Subcutaneous adipose tissue (tissue), 4 donors: Measurements from ENCODE around the gene CRLF3. TPM values are rescaled to one million over a fixed set of nuclear protein-coding genes. Genes with fewer than 3 reads are reported as not detected.

Source experiments
- total RNA-seq, 4 donors: library from RNA; depleted of rRNA; stranded (reverse); fragments of >200 nt; gene quantifications; one replicate each; pipeline ENCODE4 v1.1.0, GENCODE V29; 2016
- TF ChIP-seq, protein P1 (sequence below): fragments of 450-650 bp; IDR thresholded peaks from one replicate; pipeline ENCODE4 v1.5.1; 2016; ENCODE audit warnings: low read depth, mild to moderate bottlenecking, control low read depth, antibody characterized with exemption, moderate library complexity

Gene CRLF3
- total RNA-seq, 4 donors from 2014 or later, result 13.7 to 23.3 (median 15.1) TPM

DNA sequence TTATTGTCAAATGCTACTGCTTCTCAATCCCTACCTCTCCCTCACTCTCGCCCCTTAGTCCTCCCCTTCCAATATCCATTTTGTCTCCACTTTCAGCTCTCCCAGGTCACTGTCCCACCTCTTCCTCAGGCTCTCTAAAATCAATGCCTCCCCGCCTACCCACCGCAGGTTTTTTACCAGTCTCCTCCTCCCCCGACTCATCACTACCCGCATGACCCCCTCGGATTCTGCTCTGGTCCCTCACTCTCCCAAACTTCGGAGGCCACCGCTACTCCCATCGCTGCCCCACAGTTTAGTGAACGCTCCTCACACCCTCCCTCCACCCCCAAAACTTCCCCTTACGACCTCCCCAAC is 513 bp downstream of the CRLF3 start:
- TF ChIP-seq, protein P1, sequence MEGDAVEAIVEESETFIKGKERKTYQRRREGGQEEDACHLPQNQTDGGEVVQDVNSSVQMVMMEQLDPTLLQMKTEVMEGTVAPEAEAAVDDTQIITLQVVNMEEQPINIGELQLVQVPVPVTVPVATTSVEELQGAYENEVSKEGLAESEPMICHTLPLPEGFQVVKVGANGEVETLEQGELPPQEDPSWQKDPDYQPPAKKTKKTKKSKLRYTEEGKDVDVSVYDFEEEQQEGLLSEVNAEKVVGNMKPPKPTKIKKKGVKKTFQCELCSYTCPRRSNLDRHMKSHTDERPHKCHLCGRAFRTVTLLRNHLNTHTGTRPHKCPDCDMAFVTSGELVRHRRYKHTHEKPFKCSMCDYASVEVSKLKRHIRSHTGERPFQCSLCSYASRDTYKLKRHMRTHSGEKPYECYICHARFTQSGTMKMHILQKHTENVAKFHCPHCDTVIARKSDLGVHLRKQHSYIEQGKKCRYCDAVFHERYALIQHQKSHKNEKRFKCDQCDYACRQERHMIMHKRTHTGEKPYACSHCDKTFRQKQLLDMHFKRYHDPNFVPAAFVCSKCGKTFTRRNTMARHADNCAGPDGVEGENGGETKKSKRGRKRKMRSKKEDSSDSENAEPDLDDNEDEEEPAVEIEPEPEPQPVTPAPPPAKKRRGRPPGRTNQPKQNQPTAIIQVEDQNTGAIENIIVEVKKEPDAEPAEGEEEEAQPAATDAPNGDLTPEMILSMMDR, result no peak

DNA sequence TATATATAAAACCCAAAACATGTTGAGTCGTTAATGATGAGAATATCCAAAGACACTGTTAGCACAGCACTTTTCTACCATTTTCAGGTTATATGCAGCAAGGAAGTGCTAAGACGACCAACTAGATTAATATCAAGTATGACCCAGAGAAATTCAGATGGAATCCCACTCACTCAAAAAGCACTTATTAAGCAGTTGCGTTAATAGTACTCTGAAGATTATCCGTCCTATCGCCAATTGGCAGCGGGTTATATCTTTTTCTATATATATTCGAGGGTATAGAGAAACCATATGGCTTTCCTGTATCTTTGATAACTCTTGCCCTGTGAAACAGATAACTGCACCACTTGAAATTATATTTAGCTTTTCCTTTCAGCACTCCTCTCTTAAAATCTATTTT is 1.1 kb downstream of the CRLF3 start:
- TF ChIP-seq, protein P1, result no peak

DNA sequence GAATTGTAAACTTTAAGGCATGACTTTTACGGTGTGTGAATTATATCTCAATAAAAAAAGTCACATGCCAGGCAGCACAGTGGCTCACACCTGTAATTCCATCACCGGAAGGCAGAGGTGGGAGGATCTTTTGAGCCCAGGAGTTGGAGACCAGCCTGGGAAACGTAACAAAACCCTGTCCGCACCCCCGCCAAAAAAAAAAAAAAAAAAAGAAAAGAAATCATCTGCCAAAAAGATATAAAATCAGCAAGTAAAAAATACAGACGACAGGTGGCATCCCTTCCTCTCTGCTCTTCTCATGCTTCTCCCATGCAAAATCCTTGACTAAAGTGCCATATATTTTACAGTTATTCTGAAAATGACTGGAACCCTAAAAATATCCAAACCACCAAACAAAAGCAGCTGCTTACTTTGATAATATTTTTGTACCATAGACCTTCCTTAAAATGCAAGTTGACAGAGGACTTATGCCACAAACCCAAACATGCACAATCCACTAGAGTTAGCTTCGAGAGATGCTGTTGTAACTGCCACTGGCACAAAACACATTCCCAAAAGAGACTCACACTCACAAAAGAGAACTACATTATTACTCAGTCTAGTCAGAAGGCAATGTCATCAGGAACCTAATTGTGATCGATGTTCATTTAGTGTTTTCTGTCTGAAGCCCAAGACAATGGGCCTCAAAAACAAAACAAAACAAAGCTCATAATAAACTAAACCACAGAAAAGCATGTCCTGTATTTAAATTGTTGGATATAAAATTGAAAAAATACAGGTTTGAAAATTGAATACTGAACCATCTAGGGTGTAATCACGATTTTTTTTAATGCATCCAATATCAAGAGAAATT is 2.4 kb downstream of the CRLF3 start:
- TF ChIP-seq, protein P1, result no peak

DNA sequence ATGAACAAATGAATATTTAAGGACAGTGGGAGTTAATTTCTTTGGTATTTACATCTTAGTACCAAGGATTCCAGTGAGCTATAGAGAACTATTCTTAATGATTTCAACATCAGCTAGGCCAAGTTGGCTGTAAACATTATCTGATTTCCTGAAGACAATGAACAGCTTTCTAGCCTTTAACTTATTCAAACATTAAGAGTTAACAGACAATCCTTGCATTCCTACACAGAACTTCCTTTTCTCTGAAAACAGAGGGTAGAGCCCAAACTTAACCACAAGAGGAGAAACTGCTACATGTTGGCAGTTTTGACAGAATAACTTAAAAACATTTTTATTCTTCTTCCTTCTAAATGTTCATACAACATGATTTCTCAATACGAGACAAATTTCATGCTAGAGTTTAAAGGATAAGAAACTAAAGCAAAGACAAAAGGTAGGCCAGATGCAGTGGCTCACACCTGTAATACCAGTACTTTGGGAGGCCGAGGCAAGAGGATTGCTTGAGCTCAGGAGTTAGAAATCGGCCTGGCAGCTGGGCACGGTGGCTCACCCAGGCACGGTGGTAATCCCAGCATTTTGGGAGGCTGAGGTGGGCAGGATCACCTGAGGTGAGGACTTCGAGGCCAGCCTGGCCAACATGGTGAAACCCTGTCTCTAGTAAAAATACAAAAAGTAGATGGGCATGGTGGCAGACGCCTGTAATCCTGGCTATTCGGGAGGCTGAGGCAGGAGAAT is 4.4 kb downstream of the CRLF3 start:
- TF ChIP-seq, protein P1, result no peak

DNA sequence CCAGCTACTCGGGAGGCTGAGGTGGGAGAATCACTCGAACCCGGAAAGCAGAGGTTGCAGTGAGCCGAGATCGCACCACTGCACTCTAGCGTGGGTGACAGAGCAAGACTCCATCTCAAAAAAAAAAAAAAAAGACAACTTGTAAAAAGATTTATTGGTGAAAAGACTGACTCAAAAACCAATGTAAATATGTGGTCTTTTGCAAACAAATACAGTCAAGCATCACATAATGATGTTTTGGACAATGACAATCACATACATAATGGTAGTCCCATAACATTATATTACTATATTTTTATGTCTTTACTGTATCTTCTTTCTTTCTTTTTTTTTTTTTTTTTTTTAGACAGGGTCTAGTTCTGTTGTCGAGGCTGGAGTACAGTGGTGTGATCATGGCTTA is 8.3 kb downstream of the CRLF3 start:
- TF ChIP-seq, protein P1, result no peak

DNA sequence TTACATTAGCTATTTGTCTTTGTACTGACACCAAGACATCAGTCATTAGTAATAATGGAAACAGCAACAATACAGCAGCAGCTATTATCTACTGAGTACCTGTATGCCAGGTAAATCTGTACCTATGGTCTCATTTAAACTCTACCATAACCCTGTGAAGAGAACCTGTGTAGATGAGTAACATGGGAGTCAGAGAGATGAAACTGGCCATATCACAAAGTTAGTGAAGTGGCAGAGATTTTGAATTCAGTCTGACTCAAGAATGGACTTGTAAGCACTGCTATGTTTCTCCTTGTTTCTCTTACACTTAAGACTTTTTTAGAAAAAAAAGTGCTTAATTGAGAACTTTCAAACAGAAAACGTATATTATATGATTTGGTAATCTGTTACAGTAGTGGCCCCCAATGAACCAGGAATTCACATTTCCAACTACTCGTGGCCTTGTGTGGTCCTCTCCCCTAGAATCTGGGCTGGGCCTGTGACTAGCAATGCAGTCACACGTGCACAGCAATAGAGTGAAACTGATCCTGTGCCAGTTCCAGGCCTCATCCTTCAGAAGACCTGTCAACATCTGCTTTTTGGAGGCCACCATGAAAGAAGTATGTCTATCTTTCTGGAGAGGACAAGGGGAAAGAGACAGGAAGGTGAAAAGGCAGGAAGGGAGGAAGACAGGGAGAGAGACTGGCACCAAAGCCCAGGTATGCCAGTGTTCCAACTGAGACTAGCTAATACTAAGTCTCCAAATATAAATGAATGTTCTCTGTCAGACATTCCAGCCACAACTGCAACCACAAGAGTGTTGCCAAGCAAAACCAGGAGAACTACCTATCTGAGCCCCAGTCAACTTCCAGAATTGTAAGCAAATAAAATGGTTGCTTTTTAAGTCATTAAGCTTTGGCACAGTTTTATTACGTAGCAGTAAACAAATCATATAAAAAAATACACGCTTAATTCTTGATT is 12.0 kb downstream of the CRLF3 start:
- TF ChIP-seq, protein P1, result no peak
